Activated naive CD4-positive, alpha-beta T cell treated with anti-CD3 and anti-CD28 coated beads, Interleukin-2, amount 50 U/mL, for 24 hours (primary cell): ENCODE measurements around the gene ITGA11.
"Not testable (repeated sequence)": the region's sequence is repeated elsewhere in the genome, so short reads cannot be mapped to it uniquely, and the experiment has no call there.

ENCODE experiments used
- H3K27ac Mint-ChIP-seq: one replicate; pipeline ENCODE4 v1.8.0; 2021; ENCODE audit warnings: mild to moderate bottlenecking, mixed read lengths
- H3K27me3 Mint-ChIP-seq: one replicate; pipeline ENCODE4 v1.8.0; 2021; ENCODE audit warnings: mixed read lengths
- H3K36me3 Mint-ChIP-seq: one replicate; pipeline ENCODE4 v1.8.0; 2021; ENCODE audit warnings: mixed read lengths
- H3K4me1 Mint-ChIP-seq: one replicate; pipeline ENCODE4 v1.8.0; 2021; ENCODE audit warnings: mixed read lengths
- H3K4me3 Mint-ChIP-seq: one replicate; pipeline ENCODE4 v1.8.0; 2021; ENCODE audit warnings: mild to moderate bottlenecking, mixed read lengths
- H3K9me3 Mint-ChIP-seq: one replicate; pipeline ENCODE4 v1.8.0; 2021; ENCODE audit warnings: mixed read lengths

ITGA11 gene

DNA sequence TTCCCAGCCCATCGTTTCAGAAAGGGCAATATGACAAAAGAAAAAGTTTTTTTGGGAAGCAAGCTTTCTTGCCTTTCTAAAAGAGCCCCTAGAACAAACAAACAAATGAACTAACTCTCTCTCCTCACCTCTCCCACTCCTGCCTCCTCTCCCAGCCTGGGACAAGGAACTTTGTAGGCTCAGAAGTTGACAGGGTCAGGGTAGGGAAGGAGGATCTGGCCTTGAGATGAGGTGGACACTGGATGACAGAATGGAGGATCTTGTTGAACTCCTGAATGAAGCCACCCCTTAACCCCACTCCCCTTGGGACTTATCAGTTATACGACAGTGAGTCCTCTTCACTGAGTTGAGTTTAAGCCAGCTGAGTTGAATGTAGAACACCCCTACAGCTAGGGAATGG lies 1.6 kb upstream of the ITGA11 start:
- H3K4me1 Mint-ChIP-seq, result peaks cover 7% of the 10 kb centered on the region
- no peaks in the 10 kb centered on the region for H3K36me3 Mint-ChIP-seq

DNA sequence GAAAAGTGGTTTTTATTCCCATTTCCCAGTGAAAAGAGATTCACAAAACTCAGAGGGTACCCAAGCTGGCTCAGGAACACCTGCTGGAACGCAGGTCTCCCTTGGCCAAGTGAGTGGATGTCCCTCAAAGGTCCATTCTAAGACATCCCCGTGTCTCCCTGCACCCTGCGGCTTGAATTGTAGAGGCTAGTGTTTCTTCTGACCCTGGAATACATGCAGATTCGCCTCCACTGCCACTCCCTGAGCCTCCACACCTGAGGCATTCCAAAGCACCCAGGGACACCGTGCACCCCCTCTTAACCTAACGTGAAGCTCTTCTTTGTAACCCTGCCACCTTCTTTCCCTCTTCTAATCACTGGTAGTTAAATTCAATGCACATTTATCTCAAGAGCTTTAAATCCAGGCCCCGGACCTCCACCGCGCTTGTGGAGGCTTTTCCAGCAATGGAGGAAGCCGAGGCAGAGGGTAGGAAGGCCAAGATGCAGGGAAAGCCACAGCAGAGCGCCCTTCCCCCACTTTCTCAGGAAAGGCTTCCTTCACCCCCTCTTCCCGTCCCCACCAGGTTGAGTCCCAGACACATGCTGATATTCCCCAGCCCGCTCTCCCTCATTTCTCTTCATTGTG lies 590 bp upstream of the ITGA11 start:
- Mint-ChIP-seq H3K9me3 (no peaks in the 10 kb centered on the region), H3K27ac (no peak overlapping the region), H3K4me1 (peaks cover 7% of the 10 kb centered on the region), H3K27me3 (peaks cover 45% of the 10 kb centered on the region), H3K36me3 (no peaks in the 10 kb centered on the region), H3K4me3 (no peak overlapping the region)

More for the DNA sequence above, 1.6 kb upstream of the ITGA11 start:
- Mint-ChIP-seq H3K27ac (no peak overlapping the region), H3K4me3 (no peak overlapping the region), H3K27me3 (peaks cover 49% of the 10 kb centered on the region), H3K9me3 (no peaks in the 10 kb centered on the region)

- peaks cover 39% of the 10 kb centered on the region for H3K27me3 Mint-ChIP-seq
- H3K4me3 Mint-ChIP-seq, result no peak overlapping the region
- no peak overlapping the region for H3K27ac Mint-ChIP-seq
- H3K4me1 Mint-ChIP-seq, result peaks cover 7% of the 10 kb centered on the region
- no peaks in the 10 kb centered on the region for H3K36me3 Mint-ChIP-seq
- no peaks in the 10 kb centered on the region for H3K9me3 Mint-ChIP-seq
Observed at GRCh38 chr15:68431037-68431791, 749 bp downstream of the ITGA11 start.

- no peaks in the 10 kb centered on the region for H3K9me3 Mint-ChIP-seq
- H3K36me3 Mint-ChIP-seq, result no peaks in the 10 kb centered on the region
- peaks cover 7% of the 10 kb centered on the region for H3K4me1 Mint-ChIP-seq
- no peak overlapping the region for H3K27ac Mint-ChIP-seq
- no peak overlapping the region for H3K4me3 Mint-ChIP-seq
- peaks cover 36% of the 10 kb centered on the region for H3K27me3 Mint-ChIP-seq
Observed at GRCh38 chr15:68430471-68431036, 1.4 kb downstream of the ITGA11 start.

DNA sequence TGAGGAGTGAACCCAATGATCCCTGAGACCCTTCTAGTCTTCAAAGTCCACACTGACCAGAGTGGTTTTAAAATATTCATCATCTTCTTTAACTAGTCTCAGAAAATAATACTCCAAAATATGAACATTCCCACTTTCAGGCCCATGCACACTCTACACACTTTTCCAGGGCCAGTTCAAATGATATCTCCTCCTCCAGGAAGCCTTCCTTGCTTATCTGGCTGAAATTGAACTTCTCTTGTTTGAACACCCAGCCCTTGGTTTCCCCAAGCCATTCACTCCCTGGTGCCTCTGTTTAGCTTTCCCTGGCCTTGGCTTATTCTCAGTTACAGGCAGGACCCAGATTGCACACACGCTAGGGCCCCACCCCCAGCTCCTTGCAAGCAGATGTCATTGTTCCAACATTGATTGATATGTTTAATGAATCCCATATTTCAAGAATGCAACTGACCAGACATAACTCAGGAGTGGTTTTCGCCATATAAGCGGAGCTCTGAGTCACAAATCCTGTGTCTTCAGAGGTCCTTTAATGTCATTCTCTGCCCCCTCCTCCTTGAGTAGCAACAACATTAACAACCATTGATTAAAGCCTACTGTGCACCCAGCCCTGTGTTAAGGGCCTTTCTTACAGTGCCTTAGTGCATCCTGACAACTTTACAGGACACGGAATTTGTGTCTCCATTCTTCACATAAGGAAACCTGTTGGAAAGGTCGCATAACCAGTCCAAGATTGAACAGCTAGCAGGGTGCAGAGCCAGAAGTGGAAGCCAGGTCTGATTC lies 2.1 kb downstream of the ITGA11 start:
- H3K36me3 Mint-ChIP-seq, result no peaks in the 10 kb centered on the region
- H3K4me3 Mint-ChIP-seq, result no peak overlapping the region
- peaks cover 34% of the 10 kb centered on the region for H3K27me3 Mint-ChIP-seq
- no peak overlapping the region for H3K27ac Mint-ChIP-seq
- no peaks in the 10 kb centered on the region for H3K9me3 Mint-ChIP-seq
- peaks cover 7% of the 10 kb centered on the region for H3K4me1 Mint-ChIP-seq

GRCh38 chr15:68428431-68428940 lies 3.5 kb downstream of the ITGA11 start:
- Mint-ChIP-seq H3K27me3 (peaks cover 26% of the 10 kb centered on the region), H3K4me3 (no peak overlapping the region), H3K36me3 (no peaks in the 10 kb centered on the region), H3K27ac (no peak overlapping the region), H3K4me1 (peaks cover 7% of the 10 kb centered on the region), H3K9me3 (no peaks in the 10 kb centered on the region)

- Mint-ChIP-seq H3K9me3 (no peaks in the 10 kb centered on the region), H3K27ac (no peak overlapping the region), H3K27me3 (peaks cover 24% of the 10 kb centered on the region), H3K4me3 (no peak overlapping the region), H3K4me1 (peaks cover 7% of the 10 kb centered on the region), H3K36me3 (no peaks in the 10 kb centered on the region)
Observed at GRCh38 chr15:68427963-68428362, 4.0 kb downstream of the ITGA11 start.

DNA sequence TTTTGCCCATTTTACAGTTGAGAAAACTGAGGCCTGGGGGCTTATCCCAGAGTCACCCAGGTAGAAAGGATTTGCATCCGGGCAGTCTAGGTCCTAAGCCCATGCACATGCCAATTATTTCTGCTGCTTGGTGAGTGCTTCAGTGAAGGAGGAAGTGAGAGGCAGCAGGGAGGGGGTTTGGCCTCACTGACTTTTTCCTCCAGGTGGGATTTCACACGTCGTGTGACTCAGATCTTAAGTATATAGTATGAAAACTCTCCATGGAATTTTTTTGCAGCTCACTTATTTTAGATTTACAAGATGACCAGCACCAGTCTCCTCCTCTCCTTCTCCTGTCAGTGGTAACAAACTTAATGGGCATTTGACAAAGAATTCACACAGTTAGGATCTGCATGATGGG lies 4.6 kb downstream of the ITGA11 start:
- H3K9me3 Mint-ChIP-seq, result no peaks in the 10 kb centered on the region
- H3K36me3 Mint-ChIP-seq, result no peaks in the 10 kb centered on the region
- H3K4me1 Mint-ChIP-seq, result peaks cover 2% of the 10 kb centered on the region
- H3K4me3 Mint-ChIP-seq, result no peak overlapping the region
- no peak overlapping the region for H3K27ac Mint-ChIP-seq
- peaks cover 18% of the 10 kb centered on the region for H3K27me3 Mint-ChIP-seq

DNA sequence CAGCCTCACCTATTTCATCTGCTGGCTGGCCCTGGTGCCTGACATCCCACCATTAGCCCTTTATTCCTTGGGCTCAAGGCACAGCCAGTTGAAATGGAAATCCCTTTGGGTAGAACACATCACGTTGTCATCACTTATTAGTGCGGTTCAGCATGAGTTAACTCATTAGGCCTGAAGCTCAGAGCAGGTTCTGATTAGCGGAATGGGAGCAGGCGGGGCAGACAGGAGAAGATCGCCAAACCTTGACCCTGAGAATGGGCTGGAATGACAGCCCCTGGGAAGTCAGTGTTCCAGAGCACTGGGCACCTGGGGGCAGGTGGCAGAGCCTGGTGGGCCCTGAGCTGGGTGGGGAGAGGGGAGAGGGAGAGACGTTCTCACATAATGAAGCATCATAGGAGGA lies 5.8 kb downstream of the ITGA11 start:
- Mint-ChIP-seq H3K4me3 (no peak overlapping the region), H3K27ac (no peak overlapping the region), H3K36me3 (no peaks in the 10 kb centered on the region), H3K4me1 (no peaks in the 10 kb centered on the region), H3K27me3 (peaks cover 13% of the 10 kb centered on the region), H3K9me3 (no peaks in the 10 kb centered on the region)

DNA sequence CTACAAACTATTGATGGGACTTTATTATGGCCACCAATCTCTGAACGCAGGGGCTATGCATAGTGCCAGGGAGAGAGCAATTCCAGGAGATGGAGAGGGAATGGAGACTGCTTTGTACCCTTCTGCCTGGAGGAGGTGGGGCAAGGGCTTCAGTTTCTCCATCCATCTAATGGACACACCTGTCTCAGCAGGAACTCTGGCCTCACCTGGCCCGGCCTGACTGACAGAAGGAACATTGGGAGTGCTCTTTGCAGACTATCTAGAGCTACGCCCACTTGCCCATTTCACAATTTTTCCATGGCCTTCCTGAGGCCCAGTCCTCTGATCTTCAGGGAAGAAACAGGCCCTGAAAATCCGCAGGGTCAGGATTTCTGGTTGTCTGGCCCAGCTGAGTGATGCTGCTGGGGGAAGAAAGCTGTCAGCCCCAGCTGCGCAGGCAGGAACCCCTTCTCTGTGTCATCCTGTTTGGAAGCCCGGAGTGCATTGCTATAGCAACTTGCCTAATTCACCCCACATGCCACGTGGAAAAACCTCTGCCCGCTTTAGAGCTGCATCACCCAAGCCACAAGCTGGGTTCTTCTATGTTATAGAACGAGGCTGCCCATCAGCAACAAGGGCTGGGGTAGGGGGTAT lies 6.4 kb downstream of the ITGA11 start:
- Mint-ChIP-seq H3K9me3 (no peaks in the 10 kb centered on the region), H3K4me3 (no peak overlapping the region), H3K36me3 (no peaks in the 10 kb centered on the region), H3K27me3 (peaks cover 10% of the 10 kb centered on the region), H3K4me1 (no peaks in the 10 kb centered on the region), H3K27ac (no peak overlapping the region)

DNA sequence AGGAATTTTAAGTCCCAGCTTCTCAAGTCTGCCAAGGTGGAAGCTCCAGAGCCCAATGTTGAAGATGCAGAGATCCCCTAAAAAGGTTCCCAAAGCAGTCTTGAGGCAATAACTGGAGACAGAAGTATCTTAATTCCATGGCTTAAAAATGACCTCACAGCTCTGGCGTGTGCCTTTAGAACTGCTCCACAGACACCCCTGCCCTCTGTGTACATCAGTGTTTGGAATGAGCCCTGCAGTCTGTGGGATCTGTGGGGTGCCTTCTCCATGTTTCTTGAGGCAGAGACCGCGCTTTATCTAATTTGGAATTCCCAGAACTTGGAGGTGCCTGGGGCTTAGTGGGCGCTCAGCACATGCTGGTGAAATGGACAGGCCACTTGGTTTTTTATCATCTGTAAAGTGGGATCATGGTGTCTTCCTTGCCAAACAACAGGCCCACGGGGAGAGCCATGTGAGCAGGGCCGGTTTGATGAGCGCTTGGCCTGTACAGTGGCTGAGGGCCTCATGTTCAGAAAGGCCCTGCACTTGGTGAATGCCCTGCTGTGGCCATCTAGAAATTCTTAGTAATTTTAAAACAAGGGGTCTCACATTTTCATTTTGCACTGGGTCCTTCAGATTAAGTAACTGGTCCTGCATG lies 7.1 kb downstream of the ITGA11 start:
- no peak overlapping the region for H3K4me3 Mint-ChIP-seq
- H3K36me3 Mint-ChIP-seq, result no peaks in the 10 kb centered on the region
- H3K9me3 Mint-ChIP-seq, result no peaks in the 10 kb centered on the region
- no peaks in the 10 kb centered on the region for H3K4me1 Mint-ChIP-seq
- no peak overlapping the region for H3K27ac Mint-ChIP-seq
- peaks cover 4% of the 10 kb centered on the region for H3K27me3 Mint-ChIP-seq

- Mint-ChIP-seq H3K27me3 (peaks cover under 1% of the 10 kb centered on the region), H3K4me1 (no peaks in the 10 kb centered on the region), H3K9me3 (no peaks in the 10 kb centered on the region), H3K36me3 (no peaks in the 10 kb centered on the region), H3K27ac (peak overlapping the region; percentile 48), H3K4me3 (no peak overlapping the region)
Observed at GRCh38 chr15:68423359-68424296, 8.3 kb downstream of the ITGA11 start.

GRCh38 chr15:68422403-68423145 lies 9.4 kb downstream of the ITGA11 start:
- not testable (repeated sequence) for H3K9me3 Mint-ChIP-seq, H3K27me3 Mint-ChIP-seq, H3K4me1 Mint-ChIP-seq, H3K27ac Mint-ChIP-seq, H3K4me3 Mint-ChIP-seq, H3K36me3 Mint-ChIP-seq
